Stimulated activated CD8-positive, alpha-beta memory T cell treated with anti-CD3 and anti-CD28 coated beads, Interleukin-7, amount 100 ng/mL, for 48 hours (primary cell): ENCODE measurements around the gene SYNPO2.

Experiments used
- DNase-seq, 2 donors: peaks; one replicate each; pipeline ENCODE4 v3.0.0-alpha.2; 2020; ENCODE audit warnings: low read depth in 1 of 2; ENCODE audit errors: extremely low read depth in 1 of 2

The SYNPO2 gene, protein sequence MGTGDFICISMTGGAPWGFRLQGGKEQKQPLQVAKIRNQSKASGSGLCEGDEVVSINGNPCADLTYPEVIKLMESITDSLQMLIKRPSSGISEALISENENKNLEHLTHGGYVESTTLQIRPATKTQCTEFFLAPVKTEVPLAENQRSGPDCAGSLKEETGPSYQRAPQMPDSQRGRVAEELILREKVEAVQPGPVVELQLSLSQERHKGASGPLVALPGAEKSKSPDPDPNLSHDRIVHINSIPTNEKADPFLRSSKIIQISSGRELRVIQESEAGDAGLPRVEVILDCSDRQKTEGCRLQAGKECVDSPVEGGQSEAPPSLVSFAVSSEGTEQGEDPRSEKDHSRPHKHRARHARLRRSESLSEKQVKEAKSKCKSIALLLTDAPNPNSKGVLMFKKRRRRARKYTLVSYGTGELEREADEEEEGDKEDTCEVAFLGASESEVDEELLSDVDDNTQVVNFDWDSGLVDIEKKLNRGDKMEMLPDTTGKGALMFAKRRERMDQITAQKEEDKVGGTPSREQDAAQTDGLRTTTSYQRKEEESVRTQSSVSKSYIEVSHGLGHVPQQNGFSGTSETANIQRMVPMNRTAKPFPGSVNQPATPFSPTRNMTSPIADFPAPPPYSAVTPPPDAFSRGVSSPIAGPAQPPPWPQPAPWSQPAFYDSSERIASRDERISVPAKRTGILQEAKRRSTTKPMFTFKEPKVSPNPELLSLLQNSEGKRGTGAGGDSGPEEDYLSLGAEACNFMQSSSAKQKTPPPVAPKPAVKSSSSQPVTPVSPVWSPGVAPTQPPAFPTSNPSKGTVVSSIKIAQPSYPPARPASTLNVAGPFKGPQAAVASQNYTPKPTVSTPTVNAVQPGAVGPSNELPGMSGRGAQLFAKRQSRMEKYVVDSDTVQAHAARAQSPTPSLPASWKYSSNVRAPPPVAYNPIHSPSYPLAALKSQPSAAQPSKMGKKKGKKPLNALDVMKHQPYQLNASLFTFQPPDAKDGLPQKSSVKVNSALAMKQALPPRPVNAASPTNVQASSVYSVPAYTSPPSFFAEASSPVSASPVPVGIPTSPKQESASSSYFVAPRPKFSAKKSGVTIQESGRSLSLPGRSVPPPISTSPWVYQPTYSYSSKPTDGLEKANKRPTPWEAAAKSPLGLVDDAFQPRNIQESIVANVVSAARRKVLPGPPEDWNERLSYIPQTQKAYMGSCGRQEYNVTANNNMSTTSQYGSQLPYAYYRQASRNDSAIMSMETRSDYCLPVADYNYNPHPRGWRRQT

DNA sequence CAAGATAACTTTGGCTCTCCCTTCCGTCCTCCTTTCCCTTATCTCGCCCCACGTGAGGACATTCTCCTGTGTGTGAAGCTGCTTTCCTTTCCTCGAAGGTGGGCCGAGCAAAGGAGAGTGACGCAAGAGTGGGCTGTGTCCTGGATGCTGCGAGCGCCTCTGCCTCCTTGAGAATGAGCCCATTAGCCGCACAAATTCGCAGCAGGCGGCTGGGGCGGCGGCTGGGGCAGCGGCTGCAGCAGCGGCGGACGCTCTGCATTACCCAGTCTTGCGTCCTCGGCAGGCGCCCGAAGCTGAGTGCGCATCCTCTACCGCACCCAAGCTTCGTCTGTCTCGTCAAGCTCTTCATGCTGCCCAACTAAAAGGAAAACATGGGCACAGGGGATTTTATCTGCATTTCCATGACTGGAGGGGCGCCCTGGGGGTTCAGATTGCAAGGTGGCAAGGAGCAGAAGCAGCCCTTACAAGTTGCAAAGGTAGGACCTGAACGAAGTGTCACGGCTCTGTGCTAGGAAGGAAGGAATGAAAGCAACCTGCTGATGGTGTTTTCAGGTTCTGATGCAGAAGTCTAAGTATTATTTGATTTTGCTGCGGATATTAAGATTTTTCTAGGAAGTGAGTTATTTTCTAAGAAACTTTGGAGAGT, at the start of gene SYNPO2:
TSS of gene SYNPO2 (plus strand) at position 189 of the 646 bp plus-strand sequence. CDS start at position 372, 183 bp downstream.
- peak in 1 of 2 donors; percentile 11 for DNase-seq

DNA sequence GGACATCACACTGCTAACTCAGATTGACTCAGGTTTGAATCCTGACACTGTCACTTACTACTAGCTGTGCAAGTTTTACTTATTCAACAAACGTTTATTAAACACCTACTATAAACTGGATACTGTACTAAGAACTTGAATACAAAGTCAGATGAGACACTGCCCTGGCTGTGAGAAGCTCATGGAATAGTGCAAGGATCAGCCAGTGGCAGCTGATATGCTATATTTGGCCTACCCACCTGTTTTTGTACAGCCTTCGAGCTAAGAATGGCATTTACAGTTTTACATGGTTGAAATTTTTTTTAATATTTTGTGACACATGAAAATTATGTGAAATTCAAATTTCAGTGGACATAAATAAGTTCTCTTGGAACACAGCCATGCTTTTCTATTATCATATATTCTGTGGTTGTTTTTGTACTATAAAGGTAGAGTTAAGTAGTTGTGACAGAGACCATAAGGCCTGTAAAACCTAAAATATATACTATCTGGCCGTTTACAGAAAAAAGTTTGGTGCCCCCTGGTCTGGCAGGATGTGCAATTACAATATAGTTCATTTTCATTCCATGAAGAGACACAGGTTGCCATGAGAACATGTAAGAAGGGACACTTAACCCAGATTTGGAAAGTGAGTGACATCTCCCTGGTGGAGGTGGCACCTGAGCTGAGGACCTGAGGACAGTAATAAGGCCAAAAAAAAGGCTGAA, 49.3 kb upstream of the SYNPO2 start:
- DNase-seq, result no peak

DNA sequence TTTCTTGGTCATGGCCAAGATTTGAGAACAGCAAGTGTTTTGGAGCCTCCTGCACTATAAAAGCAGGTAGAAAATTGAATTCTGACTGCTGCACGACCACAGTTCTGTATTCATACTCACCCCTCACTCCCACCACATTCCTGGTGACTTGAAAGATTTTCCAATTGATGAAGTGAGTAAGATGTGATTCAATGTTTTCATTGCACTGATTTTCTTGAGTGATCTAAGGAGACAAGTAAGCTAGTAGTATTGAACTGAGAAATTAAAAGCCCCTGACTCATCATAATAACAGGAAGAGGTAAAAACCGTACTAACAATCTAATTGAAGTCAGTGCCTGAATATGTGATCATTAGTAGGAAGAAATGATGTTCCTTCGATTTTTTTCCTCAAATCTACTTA, 46.6 kb upstream of the SYNPO2 start:
- no peak for DNase-seq

DNA sequence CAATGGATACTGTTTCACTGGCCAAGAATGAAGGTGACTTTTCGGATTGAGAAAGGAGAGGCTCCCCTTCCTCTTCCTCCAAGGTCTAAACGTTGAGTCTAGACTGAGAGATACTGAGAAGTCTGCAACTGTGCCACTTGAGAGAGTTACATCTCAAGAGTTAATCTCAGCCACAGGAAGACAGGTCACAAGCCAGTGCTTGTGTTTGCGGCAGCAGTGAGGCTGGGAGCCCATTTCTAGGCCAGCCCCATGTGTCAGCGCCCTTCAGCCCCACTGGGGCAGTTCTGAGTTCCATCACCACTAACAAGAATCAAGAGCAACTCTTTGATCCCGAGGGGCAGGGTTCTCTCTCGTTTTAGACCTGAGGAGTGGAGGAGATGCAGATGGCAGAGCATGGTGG, 45.4 kb upstream of the SYNPO2 start:
- DNase-seq, result no peak

GRCh38 chr4:118845552-118846050, 43.1 kb upstream of the SYNPO2 start:
- DNase-seq, result no peak

DNA sequence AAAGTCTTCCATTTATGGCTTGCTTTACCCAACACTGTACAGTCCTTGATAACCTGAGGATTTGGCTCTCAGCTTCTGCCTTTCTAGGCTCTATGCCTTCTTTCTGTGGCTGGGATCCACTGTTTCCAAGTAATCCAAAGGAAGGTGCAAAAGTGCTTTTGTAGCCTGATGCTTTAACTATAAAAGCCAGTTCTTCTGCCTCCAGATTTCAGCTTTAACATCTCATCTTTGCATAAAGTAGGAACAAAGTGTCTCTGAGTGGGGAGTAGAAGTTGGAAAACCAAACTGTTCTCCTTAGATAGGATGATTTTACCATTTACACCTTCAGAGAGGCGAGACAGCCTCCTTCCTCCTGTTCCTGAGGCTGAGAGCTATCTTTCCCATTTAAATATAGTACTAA, 41.7 kb upstream of the SYNPO2 start:
- no peak for DNase-seq

DNA sequence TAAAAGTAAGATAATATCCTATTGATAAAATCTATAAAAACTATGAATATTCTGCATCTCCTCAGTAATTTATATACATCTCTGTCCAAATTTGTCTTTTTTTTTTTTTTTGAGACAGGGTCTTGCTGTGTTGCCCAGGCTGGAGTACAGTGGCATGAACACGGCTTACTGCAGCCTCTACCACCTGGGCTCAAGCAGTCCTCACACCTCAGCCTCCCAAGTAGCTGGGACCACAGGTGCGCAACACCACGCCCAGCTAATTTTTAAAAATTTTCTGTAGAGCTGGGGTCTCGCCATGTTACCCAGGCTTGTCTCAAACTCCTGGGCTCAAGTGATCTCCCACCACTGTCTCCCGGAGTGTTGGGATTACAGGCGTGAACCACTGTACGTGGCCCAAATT, 40.4 kb upstream of the SYNPO2 start:
- no peak for DNase-seq

DNA sequence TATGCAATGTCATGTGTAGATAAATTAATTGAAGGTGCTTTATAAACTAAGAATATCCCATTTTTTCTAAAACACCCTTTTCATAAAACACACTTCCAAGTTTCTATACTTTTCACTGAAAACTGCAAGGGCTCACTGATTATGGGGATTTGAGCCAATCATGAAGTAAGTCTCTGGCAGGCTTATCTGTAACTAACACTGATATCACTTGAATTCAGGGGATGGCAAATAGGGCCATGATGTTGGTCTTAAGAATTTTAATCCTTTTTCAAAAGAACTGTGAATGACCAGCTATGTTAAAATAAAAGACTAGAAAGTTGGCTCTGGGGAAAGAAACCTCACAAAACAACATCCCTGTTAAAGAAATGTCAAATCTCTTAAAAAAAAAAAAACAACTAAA, 39.8 kb upstream of the SYNPO2 start:
- no peak for DNase-seq

DNA sequence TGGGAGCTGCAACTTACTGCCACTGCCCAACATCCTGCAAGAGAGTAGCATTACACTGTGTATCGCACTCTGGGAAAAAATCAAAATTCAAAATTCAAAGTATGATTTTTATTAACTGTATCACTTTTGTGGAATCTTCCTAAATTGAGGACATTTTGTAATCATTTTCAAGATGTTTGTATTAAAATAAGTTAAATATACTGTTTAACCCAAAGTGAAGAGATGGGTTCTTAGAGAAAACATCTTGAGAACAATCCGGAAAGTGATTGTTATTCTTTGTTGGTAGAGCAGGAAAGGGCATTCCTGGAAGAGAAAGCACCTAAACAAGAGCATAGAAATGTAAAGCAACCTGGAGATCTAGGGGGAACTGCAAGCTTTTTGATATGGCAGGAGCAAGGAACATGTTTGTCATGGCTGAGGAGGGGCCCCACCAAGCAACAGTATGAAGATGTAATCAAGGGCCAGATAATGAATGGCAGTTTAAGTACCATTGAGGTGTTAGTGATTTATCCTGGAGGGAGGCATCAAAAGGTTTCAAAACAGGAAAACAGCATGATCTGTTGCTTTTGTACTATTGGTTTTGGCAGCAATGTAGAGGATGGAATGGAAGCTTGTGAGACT, 38.7 kb upstream of the SYNPO2 start:
- DNase-seq, result no peak

DNA sequence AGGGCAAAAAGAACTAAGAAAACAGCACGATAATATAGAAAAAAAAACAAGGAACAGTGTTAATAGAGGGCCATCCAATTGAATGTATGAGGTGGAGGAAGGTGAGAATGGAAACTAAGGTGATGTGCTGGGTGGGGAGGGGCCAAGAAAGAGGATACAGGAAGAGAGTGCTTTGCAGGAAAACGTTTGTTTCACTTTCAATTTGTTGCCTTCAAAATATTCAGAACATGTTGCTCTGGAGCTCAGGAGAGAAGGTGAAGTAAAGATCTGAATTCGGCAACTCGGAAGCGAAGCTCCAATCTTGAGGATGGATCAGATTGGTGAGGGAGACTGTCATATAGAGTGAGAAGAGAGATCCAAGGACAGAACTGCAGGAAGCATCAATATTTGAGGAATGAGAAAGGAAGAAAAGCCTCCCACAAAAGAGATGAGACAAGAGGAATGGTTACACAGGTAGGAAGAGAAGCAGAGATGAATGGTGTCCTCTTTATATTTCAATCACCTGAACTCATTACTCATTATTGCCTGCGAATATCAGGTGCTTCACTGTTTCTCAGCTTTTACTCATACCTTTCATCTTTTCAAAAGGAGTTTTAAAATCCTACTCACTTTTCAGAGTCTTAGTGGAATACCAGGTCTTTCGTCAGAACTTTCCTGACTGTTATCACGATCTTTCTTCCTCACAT, 38.0 kb upstream of the SYNPO2 start:
- no peak for DNase-seq

DNA sequence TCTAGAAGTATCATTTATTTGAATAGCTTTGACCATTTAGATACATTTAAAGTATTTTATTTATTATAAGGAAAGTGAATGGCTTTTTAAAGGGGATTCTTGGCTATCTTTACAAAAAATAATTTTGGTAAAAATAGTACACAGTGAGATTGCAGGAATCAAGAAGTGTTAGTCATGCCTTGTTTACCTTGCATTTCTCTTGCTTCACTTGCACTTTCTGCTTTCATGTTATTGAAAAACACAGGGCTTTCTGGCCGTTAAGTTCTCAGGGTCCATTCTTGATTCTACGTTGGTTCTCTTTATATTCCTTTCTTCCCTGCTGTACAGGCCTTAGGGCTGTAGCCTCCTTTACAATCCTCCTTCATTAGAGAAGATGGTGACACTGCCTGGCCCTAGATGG, 30.9 kb upstream of the SYNPO2 start:
- DNase-seq, result no peak

- no peak for DNase-seq
These were observed 29.9 kb upstream of the SYNPO2 start for GRCh38 chr4:118858779-118859178.

- no peak for DNase-seq
These were observed 23.5 kb upstream of the SYNPO2 start for GRCh38 chr4:118865091-118865708.

DNA sequence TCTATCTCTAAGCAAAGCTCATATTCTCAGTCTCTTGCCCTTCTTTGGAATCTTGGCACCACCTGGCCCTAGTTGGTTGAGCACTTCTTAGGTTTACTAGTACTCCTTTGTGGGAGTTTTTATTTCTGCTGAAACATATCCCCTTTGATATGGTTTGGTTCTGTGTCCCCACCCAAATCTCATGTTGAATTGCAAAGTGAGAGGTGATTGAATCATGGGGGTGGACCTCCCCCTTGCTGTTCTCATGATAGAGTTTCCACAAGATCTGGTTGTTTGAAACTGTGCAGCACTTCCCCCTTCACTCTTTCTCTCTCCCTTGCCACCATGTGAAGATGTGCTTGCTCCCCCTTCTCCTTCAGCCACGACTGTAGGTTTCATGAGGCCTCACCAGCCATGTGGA, 22.2 kb upstream of the SYNPO2 start:
- no peak for DNase-seq

- no peak for DNase-seq
These were observed 21.2 kb upstream of the SYNPO2 start for GRCh38 chr4:118867311-118868067.

DNA sequence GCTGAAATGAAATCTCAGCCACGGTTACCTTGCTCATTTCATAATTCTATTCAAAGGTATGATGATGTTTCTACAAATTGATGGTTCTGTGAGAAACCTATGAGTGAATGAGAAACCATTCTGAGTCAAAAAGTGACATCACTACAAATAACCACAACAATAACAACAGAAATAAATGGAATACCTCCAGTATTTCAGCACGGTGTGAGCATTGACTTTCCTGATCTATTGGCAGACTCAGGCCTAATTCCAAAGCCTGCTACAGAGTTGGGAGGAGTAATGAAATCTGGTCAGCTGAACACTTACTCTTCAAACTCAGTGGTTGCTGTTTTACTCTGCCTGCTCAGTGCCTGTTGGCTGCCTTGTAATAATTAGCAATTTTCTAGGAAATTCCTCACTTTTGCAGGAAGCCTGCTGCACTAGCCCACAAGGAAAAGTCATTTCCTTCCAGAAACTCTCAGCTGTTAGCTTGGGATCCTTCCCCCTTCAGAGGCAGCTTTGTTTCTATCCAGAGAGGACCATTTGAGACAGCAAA, 18.8 kb upstream of the SYNPO2 start:
- DNase-seq, result no peak

DNA sequence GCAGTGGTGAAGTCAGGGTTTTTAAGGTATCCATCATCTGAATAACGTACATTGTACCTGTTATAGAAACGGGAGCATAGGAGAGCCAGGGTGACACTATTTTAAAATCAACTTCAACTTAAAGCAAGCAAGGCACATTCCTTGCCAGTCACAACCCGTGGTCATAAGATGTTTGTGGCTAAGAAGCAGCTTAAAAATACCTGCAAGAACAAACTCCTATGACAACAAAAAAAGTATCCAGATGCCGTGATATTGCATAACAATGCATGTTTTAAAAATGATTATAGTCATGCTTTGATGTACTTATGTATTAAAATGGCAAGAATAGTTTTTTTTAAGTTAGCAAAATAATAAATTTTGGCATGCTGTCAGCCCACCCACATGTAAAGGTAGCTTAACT, 16.5 kb upstream of the SYNPO2 start:
- DNase-seq, result no peak
